ENCODE data around the gene VPS9D1.
"Not testable (repeated sequence)": the region's sequence is repeated elsewhere in the genome, so short reads cannot be mapped to it uniquely, and the experiment has no call there.

Gene VPS9D1

DNA sequence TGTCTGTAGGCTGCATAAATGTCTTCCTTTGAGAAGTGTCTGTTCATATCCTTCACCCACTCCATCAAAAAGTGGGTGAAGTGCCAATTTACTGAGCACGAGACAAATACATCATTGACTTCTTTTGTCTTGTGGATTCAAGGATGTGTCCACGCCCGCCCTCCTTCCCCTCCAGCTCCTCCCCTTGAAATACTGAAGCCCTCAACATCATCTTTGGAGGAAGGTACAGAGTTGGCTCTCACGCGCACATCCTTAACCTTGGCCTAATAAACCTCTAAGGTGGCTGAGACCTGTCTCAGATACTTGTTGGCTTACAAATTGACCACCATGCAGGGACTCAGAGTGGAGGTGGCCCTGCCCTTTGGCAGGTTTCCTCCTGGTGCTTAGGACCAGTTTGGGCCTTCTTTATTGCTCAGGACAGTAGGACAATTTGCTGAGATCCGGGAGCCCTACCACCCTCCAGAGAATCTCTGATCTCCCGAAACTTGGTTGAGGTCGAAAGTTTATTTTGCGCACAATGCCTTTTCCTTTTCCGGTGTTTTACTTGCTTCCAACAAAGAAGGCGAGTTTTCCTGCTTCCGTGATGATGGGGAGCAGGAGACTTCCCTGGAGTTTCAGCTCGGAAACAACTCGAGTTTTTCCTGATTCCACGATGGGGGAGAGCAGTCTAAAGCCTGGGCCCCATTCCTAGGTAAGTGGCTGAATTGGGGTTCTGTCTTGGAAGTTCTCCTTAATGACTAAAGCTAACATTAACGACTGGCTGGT, 48.3 kb downstream of the VPS9D1 start:
- DNase-seq (ENCODE audit: low read depth in 2 of 2): no peak
- no peak overlapping the region for H3K4me3 ChIP-seq (replicated peaks in 1 of 2; ENCODE audit: low read depth in 2 of 2, low read length in 2 of 2)
- TF ChIP-seq CTCF (IDR thresholded peaks at IDR 0.05; ENCODE audit: low read depth, low read length): no peak

- not testable (repeated sequence) for H3K4me3 ChIP-seq (replicated peaks in 1 of 2; ENCODE audit: low read depth in 2 of 2, low read length in 2 of 2); DNase-seq (ENCODE audit: low read depth in 2 of 2)
These were observed 49.1 kb downstream of the VPS9D1 start for GRCh38 chr16:89671565-89671964.

DNA sequence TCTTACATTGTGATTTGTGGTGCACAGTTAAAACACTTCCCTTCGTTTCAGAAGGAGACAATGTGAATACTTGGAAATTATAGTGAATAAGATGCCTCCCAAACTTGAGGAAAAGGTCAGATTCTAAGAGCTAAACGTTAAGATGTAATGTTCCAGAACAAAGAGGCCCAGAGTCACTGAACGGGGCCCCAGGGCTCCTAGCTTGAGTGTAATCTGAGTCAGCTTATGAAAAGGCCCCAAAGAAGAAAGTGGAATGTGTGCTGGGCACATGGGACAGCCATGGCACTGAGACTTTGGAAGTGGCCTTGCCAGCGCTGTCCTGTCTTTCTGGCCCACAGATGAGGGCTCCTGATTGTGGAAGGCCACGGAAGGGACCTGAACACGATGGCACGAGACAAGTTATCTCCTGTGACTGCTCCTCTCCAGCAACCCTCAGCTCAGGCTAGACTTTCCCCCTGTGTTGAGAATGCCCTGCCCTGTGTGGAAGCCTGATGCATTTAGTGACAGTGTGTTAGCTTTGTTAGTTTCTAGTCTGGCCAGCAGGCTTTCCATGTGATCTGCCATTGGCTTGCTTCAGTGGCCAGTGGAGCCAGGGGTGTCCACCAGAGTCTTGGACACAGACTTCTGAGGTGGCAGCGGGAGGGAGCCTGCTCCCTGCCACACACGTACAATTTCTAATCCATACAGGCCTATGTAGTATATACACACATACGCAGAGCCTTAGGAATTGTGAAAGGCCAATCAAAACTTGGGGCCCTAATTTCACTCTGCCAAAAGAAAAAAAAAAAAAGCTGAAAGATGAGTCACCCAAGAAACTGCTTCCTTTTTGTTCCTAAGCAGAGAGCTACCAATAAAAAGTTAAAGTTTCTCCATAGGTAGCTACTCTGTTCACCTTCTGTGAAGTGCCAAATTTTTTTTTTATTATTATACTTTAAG, 49.9 kb downstream of the VPS9D1 start:
- peak; percentile 39 to 48 for DNase-seq (ENCODE audit: low read depth in 2 of 2)
- TF ChIP-seq CTCF (IDR thresholded peaks at IDR 0.05; ENCODE audit: low read depth, low read length): no peak
- H3K4me3 ChIP-seq (replicated peaks in 1 of 2; ENCODE audit: low read depth in 2 of 2, low read length in 2 of 2): no peak overlapping the region

DNA sequence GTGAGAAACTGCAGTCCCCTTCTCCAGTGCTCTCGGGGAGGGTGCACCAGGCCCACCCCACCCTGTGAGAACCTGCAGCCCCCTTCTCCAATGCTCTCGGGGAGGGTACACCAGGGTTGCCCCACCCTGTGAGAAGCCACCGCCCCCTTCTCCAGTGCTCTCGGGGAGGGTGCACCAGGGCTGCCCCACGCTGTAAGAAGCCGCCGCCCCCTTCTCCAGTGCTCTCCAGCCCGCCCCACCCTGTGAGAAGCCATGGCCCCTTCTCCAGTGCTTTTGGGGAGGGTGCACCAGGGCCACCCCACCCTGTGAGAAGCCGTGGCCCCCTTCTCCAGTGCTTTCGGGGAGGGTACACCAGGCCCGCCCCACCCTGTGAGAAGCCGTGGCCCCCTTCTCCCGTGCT, 50.9 kb downstream of the VPS9D1 start:
- no peak overlapping the region for H3K4me3 ChIP-seq (replicated peaks in 1 of 2; ENCODE audit: low read depth in 2 of 2, low read length in 2 of 2)
- DNase-seq (ENCODE audit: low read depth in 2 of 2): no peak
- no peak for TF ChIP-seq CTCF (IDR thresholded peaks at IDR 0.05; ENCODE audit: low read depth, low read length)

DNA sequence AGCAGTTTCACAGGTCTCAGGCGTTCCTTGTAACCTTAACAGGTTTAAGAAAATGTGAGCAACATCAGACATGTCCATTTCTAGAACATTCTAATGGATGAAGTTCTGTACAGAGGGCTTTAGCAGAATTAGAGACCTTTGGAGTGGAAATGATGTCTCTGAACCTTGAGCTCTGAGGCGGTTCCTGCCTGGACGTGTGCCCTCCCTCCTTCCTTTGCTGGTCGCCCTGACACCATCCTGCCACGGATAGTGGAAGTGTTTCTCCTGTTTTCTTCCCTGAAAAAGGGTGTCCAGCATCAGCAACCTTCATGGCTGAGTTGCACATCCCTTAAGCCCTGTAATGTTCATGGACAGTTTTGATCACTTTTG, 51.9 kb downstream of the VPS9D1 start:
- no peak for TF ChIP-seq CTCF (IDR thresholded peaks at IDR 0.05; ENCODE audit: low read depth, low read length)
- no peak overlapping the region for H3K4me3 ChIP-seq (replicated peaks in 1 of 2; ENCODE audit: low read depth in 2 of 2, low read length in 2 of 2)
- DNase-seq (ENCODE audit: low read depth in 2 of 2): no peak

GRCh38 chr16:89667633-89668032, 53.1 kb downstream of the VPS9D1 start:
- DNase-seq (ENCODE audit: low read depth in 2 of 2): no peak
- H3K4me3 ChIP-seq (replicated peaks in 1 of 2; ENCODE audit: low read depth in 2 of 2, low read length in 2 of 2): no peak overlapping the region
- no peak for TF ChIP-seq CTCF (IDR thresholded peaks at IDR 0.05; ENCODE audit: low read depth, low read length)

- DNase-seq (ENCODE audit: low read depth in 2 of 2): peak; percentile 61 to 64
- peak; percentile 60 for TF ChIP-seq CTCF (IDR thresholded peaks at IDR 0.05; ENCODE audit: low read depth, low read length)
- not testable (repeated sequence) for H3K4me3 ChIP-seq (replicated peaks in 1 of 2; ENCODE audit: low read depth in 2 of 2, low read length in 2 of 2)
These were observed 53.7 kb downstream of the VPS9D1 start for GRCh38 chr16:89667000-89667399.

DNA sequence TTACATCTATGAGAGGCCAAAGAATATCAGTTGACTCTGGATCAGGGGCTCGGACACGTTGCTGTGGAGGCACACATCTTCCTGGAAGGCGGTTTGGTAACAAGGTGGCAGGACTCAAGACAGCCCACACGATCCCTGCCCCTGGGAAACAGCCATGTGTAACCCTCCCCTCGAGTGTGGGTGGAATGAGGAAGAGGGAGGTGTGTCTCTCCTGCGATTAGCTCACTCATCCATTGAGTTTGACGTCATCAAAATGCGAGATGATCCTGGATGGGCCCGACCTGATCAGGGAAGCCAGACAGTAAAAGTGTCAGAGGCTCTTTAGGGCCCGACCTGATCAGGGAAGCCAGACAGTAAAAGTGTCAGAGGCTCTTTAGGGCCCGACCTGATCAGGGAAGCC, 56.5 kb downstream of the VPS9D1 start:
- not testable (repeated sequence) for DNase-seq (ENCODE audit: low read depth in 2 of 2); H3K4me3 ChIP-seq (replicated peaks in 1 of 2; ENCODE audit: low read depth in 2 of 2, low read length in 2 of 2)

All from cardiac fibroblast (primary cell).